Stimulated activated CD4-positive, alpha-beta T cell treated with anti-CD3 and anti-CD28 coated beads, Interleukin-2, amount 100 ng/mL, for 4 hours (primary cell): ENCODE measurements around the gene GCK.
"Not testable (repeated sequence)": the region's sequence is repeated elsewhere in the genome, so short reads cannot be mapped to it uniquely, and the experiment has no call there.

ENCODE experiments used
- DNase-seq: peaks from one replicate; pipeline ENCODE4 v3.0.0-alpha.2; 2020; ENCODE audit warnings: low read depth

Gene GCK

GRCh38 chr7:44201813-44202212 lies 12.6 kb upstream of the GCK start:
- no peak for DNase-seq

GRCh38 chr7:44200699-44201461 lies 11.6 kb upstream of the GCK start, which contains the start of gene YKT6:
Gene YKT6, plus strand, starts transcription at chr7:44200978. Its CDS starts 158 bp downstream, at chr7:44201136.
- peak; percentile 94 for DNase-seq

GRCh38 chr7:44200163-44200562 lies 10.9 kb upstream of the GCK start:
- not testable (repeated sequence) for DNase-seq

GRCh38 chr7:44197474-44197873 lies 8.2 kb upstream of the GCK start:
- DNase-seq, result no peak

GRCh38 chr7:44196450-44196872 lies 7.2 kb upstream of the GCK start:
- DNase-seq, result no peak

- no peak for DNase-seq
Measured at GRCh38 chr7:44195889-44196288, 6.7 kb upstream of the GCK start.

DNA sequence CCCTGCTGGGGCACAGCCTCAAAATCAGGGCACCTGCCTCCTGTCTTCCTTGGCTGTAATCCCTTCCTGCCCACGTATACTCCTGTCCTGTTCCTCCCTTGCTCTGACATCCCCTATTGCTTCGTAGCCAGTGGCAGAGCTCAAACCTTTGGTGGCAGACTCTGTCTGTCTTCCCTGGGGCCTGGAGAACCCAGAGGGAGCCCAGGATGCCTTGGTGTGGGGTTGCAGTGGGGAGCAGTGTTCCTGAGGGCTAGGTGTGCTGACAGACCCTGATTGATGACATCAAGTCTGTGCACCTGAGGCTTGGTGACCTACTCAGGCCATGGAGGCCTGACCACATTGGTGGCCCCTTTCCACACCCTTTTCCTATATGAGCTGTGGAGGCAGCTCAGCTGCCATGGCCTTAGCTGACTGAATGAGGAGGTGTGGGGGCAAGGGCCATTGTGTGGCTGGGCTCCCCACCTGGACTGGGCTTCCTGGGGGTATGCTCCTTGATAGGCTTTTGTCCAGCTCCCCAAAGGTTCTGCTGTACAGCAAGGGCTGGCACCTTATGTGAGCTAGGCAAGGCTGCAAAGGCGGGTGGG lies 5.4 kb upstream of the GCK start:
- no peak for DNase-seq

DNA sequence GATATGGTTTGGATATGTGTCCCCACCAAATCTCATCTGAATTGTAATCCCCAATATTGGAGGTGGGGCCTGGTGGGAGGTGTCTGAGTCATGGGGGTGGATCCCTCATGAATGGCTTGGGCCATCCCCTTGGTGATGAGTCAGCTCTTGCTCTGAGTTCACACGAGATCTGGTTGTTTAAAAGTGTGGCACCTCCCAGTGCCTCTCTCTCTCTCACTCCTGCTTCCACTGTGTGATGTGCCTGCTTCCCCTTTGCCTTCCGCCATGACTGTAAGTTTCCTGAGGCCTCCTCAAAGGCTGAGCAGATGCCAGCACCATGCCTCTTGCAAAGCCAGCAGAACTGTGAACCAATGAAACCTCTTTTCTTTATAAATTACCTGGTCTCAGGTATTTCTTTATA lies 4.8 kb upstream of the GCK start:
- DNase-seq, result peak; percentile 43

DNA sequence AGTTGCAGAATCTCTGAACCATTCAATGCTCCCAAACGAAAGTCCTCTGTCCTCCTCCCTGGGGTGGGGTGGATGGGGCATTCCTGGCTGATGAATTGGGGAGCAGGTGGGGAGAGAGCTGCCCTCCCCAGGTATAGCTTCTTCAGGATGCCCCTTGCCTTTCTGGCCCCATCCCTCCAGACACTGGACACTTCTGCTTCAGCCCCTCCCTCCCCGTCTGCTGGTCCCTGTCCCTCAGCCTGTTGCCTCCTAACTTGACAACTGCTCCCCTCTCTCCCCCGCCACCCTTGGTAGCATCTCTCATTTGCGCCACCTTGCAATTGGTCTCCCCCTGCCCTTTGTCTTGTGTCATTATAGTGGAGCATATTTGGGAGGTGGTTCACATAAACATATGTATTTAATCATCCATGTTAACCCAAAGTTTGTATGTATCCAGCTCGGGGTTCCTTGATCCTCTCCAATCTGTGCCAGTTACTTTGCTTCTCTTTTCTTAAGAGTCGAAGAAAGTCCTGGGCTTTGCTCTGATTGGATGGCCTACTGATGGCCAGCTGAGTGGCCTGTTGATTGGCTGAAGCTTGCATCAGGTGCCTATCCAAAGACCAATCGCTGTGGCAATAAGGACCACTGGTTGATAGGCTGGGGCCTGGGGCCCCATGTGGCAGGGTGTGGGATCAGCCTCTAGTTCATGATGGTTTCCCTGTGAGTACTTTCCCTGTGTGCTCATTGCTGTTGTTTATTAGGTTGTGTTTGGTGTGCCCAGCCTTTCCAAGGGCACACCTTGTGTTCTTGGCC lies 4.0 kb upstream of the GCK start:
- no peak for DNase-seq

DNA sequence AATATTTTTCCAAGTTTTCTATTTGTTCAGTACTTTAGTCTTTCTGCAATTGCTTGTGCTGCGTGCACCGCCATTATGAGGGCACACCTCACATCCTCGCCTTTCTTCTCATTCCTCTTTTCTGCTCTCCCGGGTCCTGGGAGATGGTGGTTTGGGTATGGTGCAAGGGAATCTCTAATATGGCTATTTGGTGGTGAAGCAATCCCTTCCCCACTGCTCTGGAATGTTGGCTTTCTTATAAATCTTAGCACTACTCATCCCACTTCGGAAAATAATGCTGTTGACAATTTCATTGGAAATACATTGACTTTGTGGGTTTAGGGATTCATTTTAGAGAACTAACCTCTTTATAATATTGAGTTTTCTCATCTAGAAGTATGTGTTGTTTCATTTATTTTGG lies 1.9 kb upstream of the GCK start:
- DNase-seq, result no peak

DNA sequence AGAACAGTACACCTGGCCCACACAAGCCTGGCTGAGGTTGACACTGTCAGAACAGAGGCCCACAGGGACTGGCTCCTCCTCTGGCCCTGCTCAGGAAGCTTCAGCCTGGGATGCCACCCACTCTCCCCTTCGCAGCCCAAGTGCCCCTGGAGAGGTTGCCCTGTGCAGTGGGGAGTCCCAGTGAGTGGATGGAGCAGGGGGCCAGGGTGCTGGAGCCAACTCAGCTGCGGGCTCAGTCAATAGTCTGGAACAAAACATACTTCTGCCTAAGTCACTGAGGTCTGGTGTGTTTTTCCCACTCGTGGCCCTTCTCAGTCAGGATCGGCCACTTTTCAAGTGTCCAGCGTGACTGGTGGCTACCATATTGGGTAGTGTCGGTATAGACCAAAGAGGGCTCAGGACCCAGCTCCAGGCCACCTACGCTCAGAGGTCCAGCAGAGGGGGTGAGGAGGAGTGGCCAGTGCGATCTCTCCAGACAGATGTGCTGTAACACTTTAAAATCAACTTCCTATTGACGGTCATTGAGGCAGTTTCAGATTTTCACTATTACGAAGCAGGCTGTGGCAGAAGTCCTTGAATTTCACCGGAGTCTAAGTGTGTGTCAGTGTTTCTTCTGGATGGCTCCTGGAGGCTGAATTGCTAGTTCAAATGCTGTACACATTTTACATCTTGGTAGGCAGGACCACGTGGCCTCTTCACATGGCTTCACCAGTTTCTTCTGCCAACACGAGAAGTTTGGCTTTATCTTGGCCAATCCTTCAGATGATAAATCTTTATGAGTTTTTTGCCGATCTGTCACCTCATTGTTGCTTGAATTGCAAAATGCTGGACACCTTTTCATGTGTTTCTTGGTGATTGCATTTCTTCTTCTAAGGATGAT lies 994 bp upstream of the GCK start:
- DNase-seq, result no peak

DNA sequence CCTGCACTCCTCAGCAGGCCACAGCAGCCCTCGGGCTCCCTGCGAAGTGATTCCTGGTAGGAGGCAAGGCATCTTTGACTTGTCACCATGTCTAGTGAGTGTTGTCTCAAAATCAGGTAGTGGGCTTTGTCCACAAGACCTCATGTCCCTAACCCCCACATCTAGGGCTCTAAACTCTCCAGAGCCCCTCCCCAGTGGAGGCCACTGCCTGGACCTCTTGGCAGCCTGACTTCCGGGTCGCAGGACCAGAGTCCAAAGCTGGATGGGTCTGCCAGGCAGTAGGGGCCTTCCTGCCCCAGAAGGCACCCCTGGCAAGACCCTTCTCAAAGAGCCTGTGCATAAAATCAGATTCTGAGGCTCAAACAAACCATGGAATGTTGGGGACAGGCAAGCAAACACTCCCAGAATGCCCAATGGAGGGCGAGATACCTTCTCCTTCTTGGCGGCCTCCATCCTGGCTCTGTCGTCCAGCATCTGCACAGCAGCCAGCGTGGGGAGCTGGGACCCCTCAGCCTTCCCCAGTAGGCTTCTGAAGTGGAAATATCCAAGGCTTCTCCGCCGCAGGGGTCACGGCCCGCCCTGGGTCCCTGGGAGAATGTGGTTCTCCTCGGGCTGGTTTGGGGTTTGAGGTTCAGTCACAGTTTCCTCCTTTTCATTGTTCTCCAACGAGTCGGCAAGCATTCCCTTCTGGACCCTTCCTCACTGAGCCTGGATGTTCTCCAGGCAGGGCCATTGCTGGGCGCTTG lies 586 bp downstream of the GCK start:
- no peak for DNase-seq

- DNase-seq, result no peak
Measured at GRCh38 chr7:44187636-44188416, 1.4 kb downstream of the GCK start.

DNA sequence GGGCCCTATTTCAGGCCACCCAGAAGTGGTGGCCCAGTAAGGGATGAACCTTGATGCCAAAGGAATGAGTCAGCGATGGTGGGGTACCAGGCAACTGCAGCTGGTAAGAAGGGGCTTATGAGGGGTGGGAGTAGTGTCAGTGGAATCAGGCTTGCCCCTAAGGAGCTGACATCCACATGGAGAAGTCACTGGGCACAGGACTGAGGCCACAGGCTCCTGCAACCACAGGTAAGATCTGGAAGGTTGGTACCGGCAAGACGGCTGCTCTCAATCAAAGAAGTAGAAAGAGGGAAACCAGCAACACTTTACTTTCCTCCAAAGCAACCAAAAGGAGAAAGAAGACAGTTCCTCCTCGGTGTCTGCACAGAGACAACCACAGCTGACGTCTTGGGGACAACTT lies 2.5 kb downstream of the GCK start:
- no peak for DNase-seq

DNA sequence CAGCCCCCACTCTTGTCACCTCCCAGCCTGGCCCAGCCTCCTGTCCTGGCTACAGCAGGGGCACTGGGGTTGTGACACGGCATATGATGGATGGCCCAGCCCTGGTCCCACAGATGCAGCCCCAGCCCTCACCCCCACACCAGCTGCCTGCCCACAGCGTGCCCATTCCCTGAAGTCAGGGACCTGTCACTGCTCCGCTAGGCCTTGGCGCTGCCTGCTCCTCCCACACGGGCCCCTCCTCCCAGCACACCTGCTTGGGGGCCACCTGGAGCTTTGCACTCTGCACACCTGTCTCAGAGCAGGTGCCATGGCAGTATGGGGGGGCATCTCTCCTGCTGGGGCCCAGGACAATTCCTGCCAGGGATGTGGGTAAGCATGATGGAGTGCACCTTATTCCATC lies 3.5 kb downstream of the GCK start:
- no peak for DNase-seq

DNA sequence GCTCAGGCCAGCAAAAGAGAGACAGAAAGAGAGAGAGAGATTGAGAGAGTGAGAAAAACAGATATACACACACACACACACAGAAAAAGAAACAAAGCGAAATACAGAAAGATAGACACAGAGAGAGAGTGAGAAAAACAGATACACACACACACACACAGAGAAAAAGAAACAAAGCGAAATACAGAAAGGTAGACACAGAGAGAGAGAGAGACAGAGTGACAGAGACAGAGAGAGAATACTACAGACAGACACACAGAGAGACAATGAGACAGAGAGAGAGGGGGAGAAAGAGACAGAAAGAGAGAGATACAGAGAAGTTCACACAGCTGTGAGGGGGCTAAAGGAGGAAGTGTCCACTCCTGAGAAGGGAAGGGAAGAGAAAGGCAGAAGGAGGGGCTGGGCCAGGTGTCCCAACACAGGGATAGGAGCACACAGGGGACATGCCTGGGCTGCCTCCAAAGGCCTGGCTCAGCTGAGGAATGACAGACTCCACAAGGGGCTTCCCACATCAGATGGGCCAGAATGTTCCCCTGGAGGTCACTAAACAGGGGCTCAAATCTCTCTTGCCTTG lies 4.3 kb downstream of the GCK start:
- no peak for DNase-seq

- no peak for DNase-seq
Measured at GRCh38 chr7:44184206-44184872, 4.9 kb downstream of the GCK start.

GRCh38 chr7:44183386-44183785 lies 5.9 kb downstream of the GCK start:
- DNase-seq, result no peak

- DNase-seq, result no peak
Measured at GRCh38 chr7:44182827-44183226, 6.4 kb downstream of the GCK start.

- DNase-seq, result no peak
Measured at GRCh38 chr7:44180631-44181030, 8.6 kb downstream of the GCK start.
